HG03103 (cell line): ENCODE data around the gene GAS2.

Experiments
- ATAC-seq: cut with Tn5 transposase; IDR thresholded peaks from one replicate; pipeline ENCODE4 v1.9.1; 2021; ENCODE audit warnings: low read depth; ENCODE audit not compliant: unreplicated experiment

The GAS2 gene

GRCh38 chr11:22780952-22781593, 114.7 kb downstream of the GAS2 start:
- ATAC-seq = peak; percentile 86

DNA sequence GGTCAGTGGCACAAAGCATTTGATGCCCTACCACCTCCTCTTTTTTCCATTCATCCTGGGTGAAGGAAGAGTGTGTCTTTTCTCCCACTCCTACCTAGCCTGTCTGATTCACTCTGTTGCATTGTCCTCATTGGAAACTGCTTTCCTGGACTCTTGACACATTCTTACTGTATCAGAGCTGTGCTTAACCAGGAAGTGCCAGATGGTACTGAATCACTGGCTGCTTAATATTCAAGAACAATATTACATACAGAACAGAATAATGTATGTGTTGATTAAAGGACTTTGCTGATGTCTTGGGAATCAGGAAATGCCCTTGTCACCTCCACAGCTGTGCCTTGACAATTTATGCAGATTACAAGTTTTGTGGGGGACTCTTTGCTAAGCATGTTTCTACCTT, 118.8 kb downstream of the GAS2 start:
- ATAC-seq = no peak

DNA sequence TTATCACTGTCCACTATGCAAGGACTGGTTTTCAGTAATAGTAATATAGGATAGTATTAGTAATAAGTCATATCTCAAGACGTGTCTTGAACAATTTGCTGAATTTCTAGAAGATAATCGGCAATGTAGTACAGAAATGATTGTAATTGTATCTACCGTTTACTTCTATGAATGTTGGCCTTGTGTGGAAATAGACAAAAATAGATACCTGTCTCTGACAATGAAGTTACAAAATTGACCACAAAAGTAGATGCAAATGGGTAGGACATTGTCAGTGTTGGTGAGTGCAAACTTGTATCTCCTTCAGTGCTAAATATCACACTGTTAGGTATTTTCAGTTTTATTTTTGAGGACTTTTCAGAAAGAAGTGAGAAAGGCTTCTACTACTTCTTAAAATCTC, 120.1 kb downstream of the GAS2 start:
- peak; percentile 69 for ATAC-seq

DNA sequence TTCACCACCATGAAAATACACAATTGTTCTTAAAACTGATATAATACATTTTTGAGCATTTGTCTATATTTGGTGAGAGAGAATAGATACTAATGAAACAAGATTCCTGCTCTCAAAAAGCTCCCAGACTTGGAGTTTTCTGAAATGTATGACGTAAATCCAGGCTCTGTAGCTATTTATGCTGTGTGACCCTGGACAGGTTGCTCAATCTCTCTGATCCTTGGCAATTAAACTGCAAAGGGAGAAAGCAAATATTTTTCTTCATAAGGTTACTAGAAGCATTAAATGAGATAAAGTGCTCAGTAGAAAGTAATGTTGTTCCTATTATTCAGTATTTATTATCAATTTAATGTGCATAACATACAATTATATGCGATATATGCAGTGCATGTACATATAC, 120.6 kb downstream of the GAS2 start:
- no peak for ATAC-seq

- ATAC-seq = peak; percentile 45
These were observed 121.2 kb downstream of the GAS2 start for GRCh38 chr11:22787551-22788162.

- no peak for ATAC-seq
These were observed 126.1 kb downstream of the GAS2 start for GRCh38 chr11:22792497-22792896.

DNA sequence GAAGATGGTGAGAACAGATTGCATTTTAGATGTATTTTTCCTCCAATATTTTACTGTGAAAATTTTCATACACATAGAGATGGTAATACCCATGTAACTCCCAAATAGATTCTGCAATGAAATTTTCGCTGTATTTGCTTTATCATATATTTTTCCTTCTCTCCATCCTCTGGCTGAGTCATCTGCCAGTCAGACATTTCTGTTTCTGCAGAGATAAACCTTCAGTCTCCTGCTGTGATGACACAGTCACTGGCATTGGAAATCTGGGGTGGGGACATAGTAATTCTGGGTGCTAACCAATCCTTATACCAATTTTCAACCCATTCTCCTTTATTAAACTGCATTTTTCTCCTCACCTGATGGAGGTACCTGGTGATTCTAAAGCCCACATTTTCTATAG, 129.5 kb downstream of the GAS2 start:
- ATAC-seq = no peak

DNA sequence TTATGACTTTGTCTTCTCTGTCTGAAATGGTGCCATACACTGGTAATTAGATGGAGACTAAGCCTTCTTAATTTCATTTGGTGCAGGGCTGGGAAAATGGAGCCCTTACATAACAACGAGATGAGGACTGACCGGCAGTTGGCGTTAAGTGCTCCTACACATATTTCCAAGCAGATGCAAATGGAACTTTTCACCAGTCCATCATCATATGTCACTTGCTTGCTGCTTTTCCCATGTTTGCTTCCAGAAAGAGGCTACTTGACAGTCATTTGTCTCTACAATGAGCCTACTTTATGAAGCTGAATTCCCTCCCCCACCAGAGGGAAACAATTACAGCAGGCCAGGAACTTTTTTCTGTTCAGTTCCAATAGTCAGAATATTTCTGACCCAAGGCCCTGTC, 130.6 kb downstream of the GAS2 start:
- no peak for ATAC-seq

DNA sequence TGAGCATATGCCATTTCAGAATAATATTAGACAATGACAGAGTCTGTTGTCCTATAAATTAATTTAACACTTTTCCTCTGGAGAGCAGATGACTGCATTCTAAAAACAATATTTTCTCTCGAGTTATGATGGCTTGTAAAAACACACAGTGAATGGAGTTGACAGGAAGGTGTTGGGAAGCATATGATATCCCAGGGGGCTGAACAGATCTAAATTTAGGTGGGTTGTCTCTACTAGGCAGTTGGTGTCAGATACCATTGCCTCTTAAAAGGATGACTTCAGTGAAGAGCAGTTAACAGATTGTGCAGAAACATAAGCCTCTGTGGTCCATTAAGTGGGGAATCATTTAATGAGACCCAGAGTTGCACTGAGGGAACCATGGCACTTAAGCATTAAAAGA, 132.5 kb downstream of the GAS2 start:
- ATAC-seq = no peak

DNA sequence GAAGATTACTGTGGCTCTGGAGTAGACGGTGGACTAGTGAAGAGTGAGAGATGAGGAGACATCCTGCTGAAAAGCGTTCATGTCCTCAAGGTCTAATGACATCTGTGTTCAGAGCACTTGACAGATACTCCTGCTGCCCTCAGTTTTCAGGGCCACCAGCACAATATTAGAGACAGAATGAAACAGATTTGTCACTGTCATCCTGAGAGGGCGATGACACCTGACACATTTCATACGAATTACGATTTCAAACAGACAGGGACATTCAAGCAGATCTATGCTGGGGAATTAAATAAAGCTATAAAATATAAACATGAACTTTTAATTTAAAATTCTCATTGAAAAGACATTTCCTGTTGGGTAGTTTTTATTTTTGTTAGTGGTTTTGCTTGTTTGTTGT, 134.1 kb downstream of the GAS2 start:
- no peak for ATAC-seq

DNA sequence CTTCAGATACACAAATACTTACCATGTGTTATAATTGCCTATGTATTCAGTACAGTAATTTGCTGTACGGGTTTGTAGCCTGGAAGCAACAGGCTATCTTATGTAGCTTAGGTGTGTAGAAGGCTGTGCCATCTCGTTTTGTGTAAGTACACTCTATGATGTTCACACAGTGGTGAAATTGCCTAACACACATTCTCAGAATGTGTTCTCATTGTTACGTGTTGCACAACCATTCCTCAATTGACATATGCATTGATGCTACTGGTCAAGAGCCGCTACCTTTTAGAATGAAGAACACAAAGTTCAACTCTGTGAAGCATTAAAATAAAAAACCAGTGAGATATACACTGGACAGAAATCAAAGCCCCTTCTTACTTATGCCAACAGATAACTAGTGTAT, 136.4 kb downstream of the GAS2 start:
- no peak for ATAC-seq

- ATAC-seq = no peak
These were observed 141.0 kb downstream of the GAS2 start for GRCh38 chr11:22807391-22807790.

DNA sequence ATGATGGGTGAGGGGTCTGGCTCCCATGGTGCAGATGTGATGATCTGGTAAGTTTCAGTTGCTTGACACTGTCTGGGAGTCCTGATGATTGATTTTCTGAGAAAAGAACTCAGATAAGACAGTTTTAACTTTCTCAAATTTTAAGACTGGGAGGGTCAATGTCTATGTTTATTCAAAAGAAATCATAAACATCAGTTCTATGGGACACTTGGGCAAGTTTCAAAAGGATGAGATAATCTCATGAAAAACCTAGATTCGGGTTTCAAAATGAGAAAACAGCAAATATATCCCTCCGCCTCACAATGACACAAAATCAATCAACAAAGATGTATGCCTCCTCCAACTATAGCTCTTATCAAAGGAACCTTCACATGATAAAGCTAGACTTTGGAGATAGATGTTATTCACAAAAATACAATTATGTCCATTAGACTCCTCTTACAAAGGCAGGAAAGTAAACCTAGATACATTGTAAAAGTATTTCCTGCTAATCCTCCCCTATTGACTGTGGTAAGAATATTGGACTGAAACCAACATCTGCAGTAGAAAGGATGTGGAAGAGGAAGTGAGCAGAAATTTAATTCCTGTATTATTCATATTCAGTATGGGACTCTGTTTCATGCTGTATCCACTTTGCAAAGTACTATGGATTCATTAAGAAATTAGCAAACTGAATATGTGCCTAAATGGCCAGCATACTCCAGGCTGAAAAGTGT, 141.6 kb downstream of the GAS2 start:
- ATAC-seq = peak; percentile 97

GRCh38 chr11:22808571-22809197, 142.3 kb downstream of the GAS2 start:
- ATAC-seq = peak; percentile 20

DNA sequence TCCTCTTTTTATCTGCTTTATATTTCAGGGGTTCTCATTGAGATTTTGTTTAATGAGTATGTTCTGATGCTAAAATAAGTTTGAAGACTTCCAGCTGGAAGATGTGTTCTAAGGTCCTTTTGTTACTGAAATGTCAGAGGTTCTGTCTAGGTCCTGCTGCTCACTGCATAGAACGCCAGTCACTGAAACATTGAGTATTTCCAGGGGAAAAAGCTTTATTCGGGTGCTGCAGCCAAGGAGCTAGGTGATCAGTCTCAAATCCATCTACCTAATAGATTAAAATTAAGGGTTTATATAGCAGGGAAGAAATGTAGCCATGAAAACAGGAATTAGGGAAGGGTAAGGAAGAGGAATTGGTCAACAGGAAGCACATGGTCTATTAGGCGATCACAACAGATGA, 143.5 kb downstream of the GAS2 start:
- no peak for ATAC-seq

DNA sequence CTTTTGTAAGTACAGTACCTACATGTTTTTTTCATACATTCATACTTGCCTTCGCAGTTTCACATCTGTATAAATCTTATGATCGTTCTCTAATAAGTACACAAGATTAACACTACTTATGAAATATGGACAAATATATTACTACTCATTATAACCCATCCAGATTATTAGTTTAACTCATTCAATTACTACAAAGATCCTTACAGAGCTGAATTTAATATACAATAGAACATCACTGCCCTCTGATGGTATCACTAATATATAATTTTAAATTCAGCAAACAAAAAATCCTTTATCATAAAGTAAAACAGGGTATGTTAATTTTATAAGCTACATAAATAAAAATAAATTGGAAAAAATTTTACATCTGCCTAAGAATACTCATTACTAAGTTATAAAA, 155.8 kb downstream of the GAS2 start:
- no peak for ATAC-seq

GRCh38 chr11:22828373-22828772, 162.0 kb downstream of the GAS2 start:
- no peak for ATAC-seq

GRCh38 chr11:22829231-22830081, 163.0 kb downstream of the GAS2 start, which contains the start of gene SVIP:
SVIP (minus strand) TSS chr11:22829801; CDS start chr11:22829748, 53 bp downstream.
- ATAC-seq = peak; percentile 89

- no peak for ATAC-seq
These were observed 163.6 kb downstream of the GAS2 start for GRCh38 chr11:22830082-22830414.

DNA sequence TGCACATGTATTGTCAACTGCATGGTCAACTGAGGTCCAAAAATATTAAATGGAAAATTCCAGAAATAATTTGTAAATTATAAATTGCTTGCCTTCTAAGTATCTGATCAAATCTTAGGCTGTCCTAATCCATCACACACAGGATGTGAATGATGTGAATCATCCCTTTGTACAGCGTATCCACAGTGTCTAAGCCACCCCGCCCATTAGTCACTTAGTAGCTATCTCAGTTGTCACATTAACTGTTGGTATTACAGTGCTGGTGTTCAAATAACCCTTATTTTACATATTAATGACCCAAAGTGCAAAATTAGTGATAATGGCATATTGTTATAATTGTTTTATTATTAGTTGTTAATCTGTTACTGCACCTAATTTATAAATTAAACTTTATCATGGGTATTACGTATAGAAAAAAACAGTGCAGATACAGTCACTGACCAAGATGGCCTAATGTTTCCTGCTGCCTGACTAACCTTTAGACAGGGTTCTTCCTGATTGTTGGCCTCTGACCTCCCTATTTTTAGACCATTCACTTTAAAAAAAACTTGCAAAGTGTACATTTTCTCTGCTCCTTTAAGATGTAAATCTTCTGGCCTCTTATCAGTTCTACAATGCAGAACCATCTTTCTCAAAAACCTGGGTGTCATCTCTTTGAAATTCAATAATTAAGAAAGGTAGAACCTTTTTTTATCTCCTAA, 166.1 kb downstream of the GAS2 start:
- no peak for ATAC-seq
